Limb (tissue), 2 donors: Measurements from ENCODE around the gene RBM43.
A peak's percentile ranks its signal among the peaks of the same experiment; 100 is the strongest.
"Not testable (repeated sequence)": the region's sequence is repeated elsewhere in the genome, so short reads cannot be mapped to it uniquely, and the experiment has no call there.

Experiments
- DNase-seq, 2 donors: peaks; one replicate each; pipeline ENCODE4 v3.0.0-alpha.2; 2016; ENCODE audit errors: extremely low spot score in 2 of 2

Gene RBM43

DNA sequence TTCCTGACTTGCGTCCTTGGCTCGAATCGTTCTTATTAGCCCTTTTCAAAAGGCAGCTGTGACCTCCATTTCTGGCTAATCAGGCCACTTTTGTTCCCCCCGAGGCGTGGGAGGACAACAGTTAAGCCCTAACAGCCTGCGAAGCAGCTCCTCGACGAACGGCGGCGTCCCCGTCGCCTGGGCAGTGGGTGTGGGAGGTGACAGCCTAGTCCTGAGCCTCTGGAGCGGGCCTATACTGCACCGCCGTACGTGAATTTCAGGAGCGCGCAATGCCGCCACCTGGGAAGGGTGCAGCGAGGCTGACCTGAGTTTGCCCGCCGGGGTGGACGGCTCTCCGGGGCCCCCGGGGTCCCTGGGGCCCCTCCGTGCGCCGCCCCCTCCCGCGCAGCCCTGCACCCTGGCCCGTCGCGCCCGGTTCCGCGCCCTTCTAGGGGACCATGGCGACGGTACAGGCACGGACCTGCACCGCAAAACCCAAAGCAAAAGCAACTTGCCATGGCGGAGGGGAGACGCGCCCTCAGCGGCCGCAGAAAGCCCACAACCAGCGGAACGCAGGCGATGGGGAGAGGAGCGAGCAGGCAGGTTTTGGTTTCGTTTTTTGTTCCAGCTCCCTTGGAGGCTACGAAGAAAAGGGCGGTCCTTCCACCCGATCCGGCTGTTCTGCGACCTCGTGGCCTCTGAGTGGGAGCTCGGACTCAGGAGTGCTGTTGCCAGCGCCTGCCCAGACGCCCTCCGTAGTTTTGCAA lies at the start of gene RBM43:
Gene RBM43, minus strand, starts transcription at position 633 of the 746 bp plus-strand sequence. Its CDS starts 136 bp downstream, at position 497.
- peak; percentile 81 to 87 for DNase-seq

DNA sequence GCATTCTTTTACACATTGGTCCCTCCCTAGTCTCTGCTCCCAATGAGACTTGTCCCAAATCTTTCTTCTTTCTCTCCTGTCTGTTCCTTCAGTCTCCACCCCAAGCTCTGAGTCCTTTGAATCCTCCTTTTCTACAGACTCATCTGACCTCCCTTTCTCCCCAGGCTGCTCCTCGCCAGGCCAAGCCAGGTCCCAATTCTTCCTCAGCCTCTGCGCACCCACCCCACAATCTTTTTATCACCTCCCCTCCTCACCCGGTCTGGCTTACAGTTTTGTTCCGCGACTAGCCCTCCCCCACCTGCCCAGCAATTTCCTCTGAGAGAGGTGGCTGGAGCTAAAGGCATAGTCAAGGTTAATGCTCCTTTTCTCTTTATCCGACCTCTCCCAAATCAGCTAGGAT lies 48.6 kb upstream of the RBM43 start:
- not testable (repeated sequence) for DNase-seq

DNA sequence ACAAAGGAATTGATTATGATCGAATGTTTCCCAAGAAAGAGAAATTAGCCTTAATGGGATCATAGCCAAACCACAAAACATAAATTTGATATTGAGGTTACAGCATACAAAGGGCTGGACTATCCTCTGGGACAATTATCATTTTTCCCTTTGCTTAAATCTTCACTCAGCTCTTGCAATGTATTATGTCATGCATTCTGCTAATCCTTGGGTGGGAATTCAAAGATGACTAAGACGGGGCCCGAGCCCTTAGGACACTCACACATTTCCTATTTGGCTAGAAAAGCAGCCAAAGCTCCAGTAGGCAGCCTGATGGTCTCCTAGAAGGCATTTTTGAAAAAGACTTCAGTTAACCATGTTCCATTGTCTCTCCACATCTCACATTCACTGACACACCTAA lies 45.0 kb upstream of the RBM43 start:
- no peak for DNase-seq

DNA sequence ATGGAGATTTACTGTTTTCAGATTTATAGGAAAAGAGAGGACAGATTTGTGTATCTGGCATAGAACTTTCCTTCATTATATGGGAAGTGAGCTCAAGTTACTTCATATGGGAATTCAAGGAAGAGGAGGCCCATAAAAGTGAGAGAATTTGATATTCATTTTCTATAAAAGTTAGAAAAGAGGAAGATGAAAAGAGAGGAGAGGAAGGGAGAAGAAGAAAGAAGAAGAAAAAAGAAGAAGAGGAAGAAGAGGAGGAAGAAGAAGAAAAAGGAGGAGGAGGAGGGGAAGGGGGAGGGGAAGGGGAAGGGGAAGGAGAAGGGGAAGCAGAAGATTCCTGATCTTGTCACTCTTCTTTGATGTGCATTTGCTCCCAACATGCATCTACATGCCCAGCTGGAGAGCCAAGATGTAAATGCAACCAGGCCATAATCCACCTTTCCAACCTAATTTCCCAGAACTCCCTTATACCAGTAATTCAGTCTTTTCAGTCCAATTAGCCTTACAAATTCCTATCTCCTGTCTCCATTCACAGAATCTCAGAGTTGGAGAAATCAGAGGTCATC lies 43.5 kb upstream of the RBM43 start:
- no peak for DNase-seq

DNA sequence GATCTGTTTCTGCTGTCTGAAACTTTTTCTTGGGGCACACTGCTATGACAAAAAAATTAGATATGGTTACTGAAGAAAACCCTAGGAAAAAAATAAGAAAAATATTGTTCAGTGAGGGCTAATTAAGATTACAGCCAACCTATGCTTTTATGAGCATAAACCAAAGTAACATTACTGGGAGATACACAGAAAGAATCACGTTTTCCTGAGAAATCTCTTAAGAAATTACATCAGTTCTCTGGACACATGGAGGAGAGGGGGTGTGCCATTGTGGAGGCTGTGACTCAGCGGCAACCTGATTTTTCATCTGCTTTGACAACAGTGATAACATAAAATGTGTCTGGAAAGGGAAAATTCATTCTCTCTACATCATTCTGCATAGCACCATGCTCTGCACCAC lies 41.2 kb upstream of the RBM43 start:
- no peak for DNase-seq

DNA sequence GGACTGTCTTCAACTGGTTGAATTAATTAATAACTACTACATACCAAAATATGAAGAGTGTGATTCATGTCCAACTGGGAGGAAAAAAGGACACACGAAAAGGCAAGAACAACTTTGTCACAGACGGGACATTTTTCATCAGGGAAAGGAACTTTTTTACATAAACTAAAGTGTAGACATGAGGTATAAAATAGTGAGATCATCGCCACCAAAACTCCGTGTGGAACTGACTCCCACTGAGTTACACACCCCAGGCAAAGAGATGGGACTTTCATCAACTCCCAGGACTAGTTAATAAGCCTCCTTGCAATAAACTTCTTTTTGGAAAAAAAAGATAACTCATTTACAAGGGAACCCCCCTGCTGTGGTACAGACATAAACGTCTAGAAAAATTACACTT lies 40.7 kb upstream of the RBM43 start:
- DNase-seq: no peak

DNA sequence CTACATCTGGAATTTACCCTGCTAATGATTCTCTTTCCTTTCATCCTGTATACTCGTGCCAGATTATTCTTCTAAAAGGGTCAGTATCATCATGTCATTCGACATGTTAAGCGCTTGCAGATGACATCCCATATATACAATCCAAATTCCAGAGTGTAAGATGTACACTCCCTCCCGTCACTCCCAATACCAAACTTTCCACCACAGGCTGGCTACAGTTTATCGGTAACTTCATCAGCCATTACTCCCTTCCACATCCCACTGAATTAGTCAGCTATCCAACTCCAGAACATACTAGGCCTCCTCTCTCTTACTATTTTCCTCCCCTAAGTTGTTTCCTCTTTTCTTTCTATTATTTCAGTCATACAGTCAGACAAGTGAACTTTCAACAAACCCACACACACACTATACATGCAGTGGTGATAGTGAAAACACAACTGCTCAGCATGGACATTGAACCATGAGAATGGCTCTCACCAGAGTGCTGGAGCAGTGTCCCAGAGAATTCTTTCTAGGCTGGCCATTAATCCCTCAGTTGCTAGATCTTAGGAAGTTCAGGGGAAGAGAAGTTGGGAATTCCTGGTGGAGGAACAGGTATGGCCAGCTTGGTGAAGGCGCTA lies 38.4 kb upstream of the RBM43 start:
- DNase-seq: no peak

DNA sequence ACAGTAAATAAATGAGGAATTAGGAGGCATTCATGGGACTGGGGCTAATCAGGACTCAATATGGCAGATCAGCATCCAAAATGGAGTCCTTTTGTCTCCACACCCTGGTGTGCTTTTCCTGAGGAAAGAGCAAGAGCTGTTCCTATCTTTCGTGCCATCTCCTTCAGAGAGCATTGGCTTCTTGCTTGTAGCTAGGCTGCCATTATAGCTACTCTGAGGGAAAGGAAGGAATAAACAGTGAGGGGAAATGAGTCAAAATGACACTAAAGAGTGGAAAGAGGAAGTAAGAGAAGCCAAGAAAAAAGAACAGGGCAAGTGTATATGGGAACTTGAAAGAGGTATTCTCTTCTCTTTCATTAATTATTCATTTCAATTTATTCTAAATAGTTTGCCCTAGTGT lies 36.2 kb upstream of the RBM43 start:
- no peak for DNase-seq

DNA sequence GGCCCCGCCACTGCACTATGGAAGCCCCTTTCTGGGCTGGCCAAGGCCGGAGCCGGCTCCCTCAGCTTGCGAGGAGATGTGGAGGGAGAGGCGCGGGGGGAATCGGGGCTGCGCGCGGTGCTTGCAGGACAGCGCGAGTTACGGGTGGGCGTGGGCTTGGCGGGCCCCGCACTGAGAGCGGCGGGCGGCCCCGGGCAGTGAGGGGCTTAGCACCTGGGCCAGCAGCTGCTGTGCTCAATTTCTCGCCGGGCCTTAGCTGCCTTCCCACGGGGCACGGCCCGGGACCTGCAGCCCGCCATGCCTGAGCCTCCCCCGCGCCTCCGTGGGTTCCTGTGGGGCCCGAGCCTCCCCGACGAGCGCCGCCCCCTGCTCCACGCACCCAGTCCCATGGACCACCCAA lies 34.3 kb upstream of the RBM43 start:
- not testable (repeated sequence) for DNase-seq

DNA sequence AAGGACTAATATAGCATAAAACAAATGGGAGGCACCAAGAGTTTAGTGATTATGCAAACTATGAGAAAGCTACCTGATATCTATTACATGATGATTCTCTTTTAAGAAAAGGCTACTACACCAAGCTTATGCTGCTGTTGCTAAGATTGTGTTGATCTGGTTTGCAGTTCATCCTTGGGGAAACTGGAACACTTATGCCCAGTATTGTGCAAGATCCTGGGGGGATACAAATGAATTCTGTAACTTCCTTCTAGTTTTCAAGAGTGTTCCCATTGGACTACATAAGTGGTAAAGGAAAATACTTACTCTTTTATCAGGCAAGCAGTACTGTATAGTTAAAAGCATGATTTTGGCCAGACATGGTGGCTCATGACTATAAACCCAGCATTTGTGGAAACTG lies 30.9 kb upstream of the RBM43 start:
- no peak for DNase-seq

DNA sequence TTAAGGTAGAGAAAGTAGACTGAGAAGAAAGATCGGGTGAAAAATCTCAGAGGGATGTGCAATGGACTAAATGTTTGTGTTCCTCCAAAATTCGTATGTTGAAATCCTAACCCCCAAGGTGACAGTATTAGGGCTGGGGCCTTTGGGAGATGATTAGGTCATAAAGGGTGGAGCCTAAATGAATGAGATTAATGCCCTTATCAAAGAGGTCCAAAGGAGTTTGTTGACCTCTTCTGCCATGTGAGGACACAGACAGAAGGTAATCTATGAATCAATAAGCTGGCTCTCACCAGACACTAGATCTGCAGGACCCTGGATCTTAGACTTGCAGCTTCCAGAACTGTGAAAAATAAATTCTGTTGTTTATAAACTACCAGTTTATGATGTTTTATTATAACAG lies 30.5 kb upstream of the RBM43 start:
- DNase-seq: no peak

DNA sequence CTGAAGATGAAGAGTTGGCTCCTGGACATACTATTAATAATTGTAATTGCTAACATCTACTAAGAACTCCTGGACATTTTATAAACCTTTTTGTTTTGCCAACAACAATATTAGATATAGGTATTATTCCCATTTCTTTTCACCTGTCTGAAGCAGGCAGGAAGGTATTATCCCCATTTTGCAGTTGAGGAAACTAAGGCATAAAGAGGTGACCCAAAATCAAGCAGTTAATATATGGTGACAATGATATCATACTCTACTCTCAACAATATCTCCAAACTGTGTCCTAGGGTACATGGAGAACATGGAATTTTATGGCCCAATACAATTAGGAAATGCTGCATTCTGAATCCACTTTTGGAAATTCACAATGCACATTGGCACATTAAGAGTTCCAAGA lies 29.6 kb upstream of the RBM43 start:
- no peak for DNase-seq

DNA sequence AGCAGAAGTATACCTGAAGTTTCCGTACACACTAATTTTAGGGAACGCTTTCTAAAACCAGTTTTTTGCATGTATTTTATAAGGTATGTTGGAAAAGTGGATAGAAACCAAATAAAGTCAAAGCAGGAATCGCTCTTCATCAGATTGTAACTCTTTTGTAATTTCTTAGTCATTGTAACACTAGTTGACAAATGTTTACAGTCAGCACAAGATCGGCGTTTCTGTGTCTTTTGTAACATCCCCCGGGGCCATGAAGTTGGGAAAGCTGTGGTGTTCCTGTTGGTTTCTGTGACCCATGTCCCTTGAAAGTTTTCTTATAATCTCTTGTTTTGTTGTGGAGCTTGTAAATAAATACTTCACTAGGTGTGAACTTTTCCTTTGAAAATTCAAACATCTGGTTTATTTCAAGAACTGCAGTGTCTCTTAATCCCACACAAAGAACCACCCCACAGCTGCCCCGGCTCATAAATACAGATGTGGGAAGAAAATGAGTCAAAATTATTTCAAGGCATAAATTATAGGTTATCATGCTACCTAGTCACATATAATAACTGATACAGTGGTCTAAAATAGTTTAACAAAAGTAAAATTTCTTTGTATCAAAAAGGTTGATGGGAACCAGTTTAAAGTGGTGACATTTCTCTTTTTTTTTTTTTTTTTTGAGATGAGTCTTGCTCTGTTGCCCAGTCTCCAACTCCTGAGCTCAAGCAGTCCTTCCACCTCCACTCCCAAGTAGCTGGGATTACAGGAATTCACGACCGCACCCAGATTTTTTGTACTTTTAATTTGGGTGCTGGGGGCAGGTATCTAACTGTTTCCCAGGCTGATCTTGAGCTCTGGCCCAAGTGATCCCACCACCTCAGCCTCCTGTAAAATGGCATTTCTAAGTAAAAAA lies 28.6 kb upstream of the RBM43 start:
- DNase-seq: peak in 1 of 2 donors; percentile 34

DNA sequence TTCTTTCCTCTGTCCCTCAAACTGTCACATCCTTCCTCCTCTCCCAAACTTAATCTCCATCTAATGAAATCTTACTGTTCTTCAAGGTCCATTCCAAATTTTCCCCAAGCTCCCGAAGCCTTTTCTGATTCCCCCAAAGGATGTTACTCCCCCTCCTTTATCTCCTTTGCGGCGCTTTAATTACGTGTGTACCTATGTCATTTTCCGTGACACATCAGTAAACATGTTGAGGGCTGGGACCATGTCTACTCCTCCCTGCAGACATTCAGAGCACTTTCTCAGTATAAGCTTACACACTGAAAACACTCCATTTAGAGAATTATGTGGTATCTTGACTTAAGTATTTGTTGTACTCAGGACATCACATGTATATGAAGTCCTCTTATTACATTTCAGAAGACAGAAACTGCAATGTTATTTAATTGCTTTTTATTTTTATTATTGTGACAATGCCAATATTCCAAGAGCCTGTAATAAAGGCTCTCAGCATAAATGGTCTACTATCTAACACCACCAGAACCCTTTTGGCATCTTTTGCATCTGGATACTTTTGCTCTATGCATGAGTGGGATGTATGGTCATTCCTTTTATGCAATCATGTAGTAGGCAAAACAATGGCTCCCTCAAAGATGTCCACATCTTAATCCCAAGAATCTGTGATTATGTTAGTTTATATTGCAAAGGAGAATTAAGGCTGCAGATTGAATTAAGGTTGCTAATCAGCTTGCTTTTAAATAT lies 26.0 kb upstream of the RBM43 start:
- no peak for DNase-seq

DNA sequence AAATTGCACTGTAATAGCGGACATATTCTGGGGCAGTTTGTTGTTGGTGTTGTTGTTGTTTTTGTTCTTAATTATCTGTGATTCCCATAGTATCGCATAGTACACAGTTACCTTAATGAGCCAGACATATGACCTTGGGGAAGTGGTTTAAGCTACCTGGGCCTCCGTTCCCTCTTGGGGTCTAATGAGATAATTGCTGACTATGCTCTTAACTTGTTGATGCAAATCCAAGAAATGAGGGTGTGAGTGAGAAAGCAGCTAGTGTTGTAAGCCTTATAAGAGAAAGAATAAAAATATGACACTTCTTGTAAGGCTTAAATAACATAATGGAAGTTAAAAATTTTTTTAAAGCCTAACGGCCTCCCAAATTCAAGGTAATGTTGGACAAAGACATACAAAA lies 20.7 kb upstream of the RBM43 start:
- no peak for DNase-seq

DNA sequence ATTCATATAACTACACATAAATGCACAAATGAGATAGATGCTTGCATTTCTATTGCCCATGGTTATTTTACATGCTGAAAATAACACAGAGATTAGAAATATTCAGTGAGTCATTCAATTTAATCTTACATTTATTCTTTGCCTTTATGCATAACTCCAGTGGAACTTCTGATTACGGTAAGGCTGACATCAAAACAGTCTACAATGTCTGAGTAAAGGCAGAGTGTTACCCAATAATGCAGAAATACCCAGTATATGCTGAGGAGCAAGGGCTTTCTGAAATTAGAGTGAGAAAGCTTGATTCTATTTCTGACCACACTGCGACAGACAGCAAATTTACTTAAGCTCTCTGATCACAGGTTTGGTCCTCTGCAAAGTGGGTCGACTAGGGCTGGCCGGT lies 18.6 kb upstream of the RBM43 start:
- no peak for DNase-seq

DNA sequence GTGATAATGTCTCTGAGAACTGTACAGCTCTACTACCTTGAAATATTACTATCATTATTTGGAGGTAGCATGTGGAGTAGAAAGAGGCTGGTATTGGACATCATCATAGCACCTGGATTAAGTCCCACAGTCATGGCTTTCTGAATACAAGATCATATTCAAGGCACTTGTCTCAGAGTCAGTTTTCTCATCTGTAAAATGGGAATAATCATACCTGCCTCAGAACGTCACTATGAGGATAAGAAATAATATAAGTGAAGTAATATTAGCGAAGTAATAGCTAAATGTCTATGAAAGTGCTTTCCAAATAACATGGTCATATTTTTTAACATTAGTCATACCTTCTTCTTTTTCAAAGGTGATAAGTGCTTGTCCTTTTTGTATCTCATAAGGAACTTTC lies 16.8 kb upstream of the RBM43 start:
- no peak for DNase-seq

DNA sequence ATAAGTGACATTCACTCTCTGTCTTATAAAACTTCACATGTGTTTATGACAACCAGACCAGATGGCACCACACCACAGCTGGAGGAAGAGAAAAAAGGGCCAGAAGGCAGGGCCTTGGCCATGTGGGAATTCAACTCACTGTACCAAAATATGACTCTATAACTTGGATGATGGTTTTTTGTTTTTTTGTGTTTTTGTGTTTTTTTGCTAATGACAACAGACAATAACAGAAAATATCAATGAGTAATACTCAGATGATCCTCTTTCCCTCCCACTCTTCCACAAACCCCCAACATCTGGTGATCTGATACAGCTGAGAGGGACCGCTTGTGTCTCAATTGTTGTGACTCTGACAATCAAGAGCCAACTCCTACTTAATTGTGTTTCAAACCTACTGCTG lies 15.4 kb upstream of the RBM43 start:
- DNase-seq: no peak

DNA sequence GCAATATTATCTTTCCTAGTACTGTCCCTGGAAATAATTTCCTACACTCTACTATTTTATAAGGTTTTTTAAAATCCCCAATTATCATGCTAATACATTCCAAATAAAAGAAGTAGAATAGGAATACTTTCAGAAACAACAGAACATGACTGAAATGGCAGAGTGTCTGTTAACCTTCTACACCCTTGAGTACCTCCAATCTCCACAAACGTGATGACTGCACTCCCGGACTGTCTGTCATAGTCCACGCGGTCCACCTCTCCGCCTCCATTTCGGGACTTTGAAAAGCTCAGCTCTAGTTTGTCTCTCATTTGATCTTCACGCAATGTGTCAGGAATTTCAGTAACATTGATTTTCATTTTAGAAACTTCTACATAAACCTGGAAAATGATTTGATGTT lies 13.6 kb upstream of the RBM43 start:
- DNase-seq: no peak

DNA sequence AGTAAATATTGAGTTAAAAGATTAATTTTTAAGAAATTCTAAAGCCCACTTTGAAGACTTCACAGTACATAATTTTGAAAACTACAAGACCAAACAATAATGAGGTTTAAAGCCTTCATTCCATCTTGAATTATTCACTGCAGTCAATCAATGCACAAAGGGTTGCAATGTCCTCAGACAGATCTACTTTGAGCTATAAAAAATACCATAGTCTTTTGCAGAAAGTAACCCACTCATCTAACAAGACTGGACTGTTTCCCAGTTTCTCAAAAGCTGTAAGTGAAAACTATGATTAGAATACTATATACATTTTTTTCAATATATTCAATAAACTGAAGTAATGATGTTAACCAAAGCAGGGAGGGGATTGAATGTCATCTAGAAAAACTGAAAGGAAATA lies 10.2 kb upstream of the RBM43 start:
- no peak for DNase-seq

DNA sequence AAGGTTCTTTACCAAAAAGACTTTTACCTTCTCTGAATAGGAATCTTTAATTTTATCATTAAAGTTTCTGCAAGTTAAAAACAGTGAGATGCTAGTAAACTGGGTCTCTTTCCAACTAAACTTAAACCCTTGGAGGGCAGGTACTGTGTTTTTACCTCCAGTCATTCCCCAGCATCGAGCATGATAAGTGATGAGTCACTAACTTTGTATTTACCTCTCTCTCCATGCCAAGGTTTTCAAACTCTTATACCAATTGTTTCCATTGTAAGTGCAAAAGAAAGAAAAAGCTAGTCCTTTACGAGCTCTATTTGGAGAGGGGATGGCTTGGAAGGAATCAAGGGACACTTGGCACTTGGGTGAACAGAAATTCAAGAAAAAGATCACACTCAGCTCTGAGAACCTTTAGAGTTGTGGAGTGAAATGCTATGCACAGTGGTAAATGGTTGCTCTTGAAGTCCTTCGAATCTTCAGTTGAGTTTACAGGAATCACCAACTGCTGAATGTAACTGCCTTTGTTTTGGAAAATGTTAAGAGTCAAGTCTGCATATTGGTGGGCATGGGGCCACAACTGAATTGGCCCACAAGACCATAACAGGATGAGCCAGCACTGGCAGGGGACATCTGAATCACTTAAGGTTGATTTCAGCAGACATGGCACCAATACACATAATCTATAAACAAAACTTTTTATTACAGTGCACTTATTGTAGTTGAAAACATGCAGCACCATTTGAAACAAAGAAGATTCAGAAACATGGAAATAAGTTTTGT lies 8.3 kb upstream of the RBM43 start:
- no peak for DNase-seq
